Glutamatergic neuron (in vitro differentiated cells): ENCODE measurements around the gene CCDC61. TPM values are rescaled to one million over a fixed set of nuclear protein-coding genes. Genes with fewer than 3 reads are reported as not detected.

Source experiments
- DNase-seq: peaks from one replicate; pipeline ENCODE4 v3.0.0; 2022
- H3K27ac Mint-ChIP-seq: one replicate; pipeline ENCODE4 v1.8.0; 2020; ENCODE audit warnings: mild to moderate bottlenecking, mixed read lengths, inconsistent platforms; ENCODE audit not compliant: unreplicated experiment
- H3K27me3 Mint-ChIP-seq: one replicate; pipeline ENCODE4 v1.8.0; 2020; ENCODE audit warnings: mild to moderate bottlenecking, moderate library complexity, mixed read lengths, inconsistent platforms; ENCODE audit not compliant: unreplicated experiment
- H3K36me3 Mint-ChIP-seq: one replicate; pipeline ENCODE4 v1.8.0; 2020; ENCODE audit warnings: mild to moderate bottlenecking, mixed read lengths, inconsistent platforms; ENCODE audit not compliant: unreplicated experiment
- H3K4me1 Mint-ChIP-seq: one replicate; pipeline ENCODE4 v1.8.0; 2020; ENCODE audit warnings: mild to moderate bottlenecking, low read depth, mixed read lengths, inconsistent platforms; ENCODE audit not compliant: unreplicated experiment
- H3K4me3 Mint-ChIP-seq: one replicate; pipeline ENCODE4 v1.8.0; 2020; ENCODE audit warnings: mild to moderate bottlenecking, mixed read lengths, inconsistent platforms; ENCODE audit not compliant: unreplicated experiment
- H3K9me3 Mint-ChIP-seq: one replicate; pipeline ENCODE4 v1.8.0; 2020; ENCODE audit warnings: mild to moderate bottlenecking, moderate library complexity, mixed read lengths, inconsistent platforms; ENCODE audit not compliant: unreplicated experiment
- microRNA-seq: library from miRNA; unstranded; fragments of <30 nt; microRNA quantifications from one replicate; pipeline ENCODE4, GENCODE V29; 2020; ENCODE audit not compliant: unreplicated experiment
- total RNA-seq: library from RNA; stranded (reverse); fragmentation: NEBNext Ultra II Directional; extraction: Animal tissue kit (Norgen Biotek cat#: 25700); gene quantifications from one replicate; pipeline ENCODE4 v1.2.1, GENCODE V29; 2021; ENCODE audit not compliant: unreplicated experiment
- TF ChIP-seq, protein P1 (sequence below): fragments of 200-600 bp; sonication (generic); IDR thresholded peaks from one replicate; pipeline ENCODE4 v1.5.0; 2021; ENCODE audit not compliant: partially characterized antibody, unreplicated experiment

CCDC61 gene
- total RNA-seq, 1 donor from 2014 or later: 33.5 TPM

DNA sequence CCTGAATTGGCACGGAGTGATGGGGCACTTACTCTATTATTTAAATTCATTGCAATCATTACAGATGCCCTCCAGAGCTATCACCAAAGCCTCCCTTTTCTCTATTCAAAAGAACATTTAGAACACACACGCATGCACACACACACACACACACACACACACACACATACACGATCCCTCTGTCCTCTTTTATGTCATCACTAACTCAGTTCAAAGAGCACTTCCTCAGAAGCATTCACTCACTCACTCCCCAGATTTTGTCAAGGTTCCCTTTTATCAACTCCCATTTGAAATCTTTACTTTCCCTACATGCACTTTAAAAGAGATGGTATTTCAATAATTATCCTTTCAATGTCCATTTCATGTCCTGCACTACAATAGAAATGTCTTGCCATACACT, 67.9 kb downstream of the CCDC61 start:
- H3K27me3 Mint-ChIP-seq: peaks cover 3% of the 10 kb centered on the region
- H3K27ac Mint-ChIP-seq: no peak overlapping the region
- no peaks in the 10 kb centered on the region for H3K4me1 Mint-ChIP-seq
- no peak for DNase-seq
- no peak overlapping the region for H3K4me3 Mint-ChIP-seq
- peaks cover 9% of the 10 kb centered on the region for H3K36me3 Mint-ChIP-seq
- TF ChIP-seq, protein P1, sequence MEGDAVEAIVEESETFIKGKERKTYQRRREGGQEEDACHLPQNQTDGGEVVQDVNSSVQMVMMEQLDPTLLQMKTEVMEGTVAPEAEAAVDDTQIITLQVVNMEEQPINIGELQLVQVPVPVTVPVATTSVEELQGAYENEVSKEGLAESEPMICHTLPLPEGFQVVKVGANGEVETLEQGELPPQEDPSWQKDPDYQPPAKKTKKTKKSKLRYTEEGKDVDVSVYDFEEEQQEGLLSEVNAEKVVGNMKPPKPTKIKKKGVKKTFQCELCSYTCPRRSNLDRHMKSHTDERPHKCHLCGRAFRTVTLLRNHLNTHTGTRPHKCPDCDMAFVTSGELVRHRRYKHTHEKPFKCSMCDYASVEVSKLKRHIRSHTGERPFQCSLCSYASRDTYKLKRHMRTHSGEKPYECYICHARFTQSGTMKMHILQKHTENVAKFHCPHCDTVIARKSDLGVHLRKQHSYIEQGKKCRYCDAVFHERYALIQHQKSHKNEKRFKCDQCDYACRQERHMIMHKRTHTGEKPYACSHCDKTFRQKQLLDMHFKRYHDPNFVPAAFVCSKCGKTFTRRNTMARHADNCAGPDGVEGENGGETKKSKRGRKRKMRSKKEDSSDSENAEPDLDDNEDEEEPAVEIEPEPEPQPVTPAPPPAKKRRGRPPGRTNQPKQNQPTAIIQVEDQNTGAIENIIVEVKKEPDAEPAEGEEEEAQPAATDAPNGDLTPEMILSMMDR: no peak
- H3K9me3 Mint-ChIP-seq: peaks cover 16% of the 10 kb centered on the region

DNA sequence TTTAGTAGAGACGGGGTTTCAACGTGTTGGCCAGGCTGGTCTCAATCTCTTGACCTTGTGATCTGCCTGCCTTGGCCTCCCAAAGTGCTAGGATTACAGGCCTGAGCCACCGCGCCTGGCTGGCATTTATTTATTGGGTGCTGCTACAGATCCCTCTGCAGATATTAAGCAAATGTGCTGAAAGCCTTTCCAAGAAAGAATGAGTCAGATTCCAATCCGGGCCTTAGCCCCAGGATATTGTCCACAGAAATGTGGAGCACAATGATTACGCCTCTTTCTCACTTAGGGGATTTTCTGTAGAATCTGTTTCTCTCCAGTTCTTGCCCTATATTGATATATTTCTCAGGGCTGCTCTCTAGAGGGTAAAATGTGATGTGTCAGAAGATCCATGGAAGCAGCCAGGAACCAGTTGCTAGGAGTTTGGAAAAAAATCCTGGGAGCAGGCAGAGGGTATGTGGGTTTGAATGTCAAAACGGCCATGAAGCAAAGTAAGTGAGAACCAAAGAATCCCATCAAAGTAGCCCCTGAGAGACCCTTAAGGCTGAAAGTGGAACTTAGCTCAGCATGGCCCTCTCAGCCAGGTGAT, 70.3 kb downstream of the CCDC61 start:
- no peaks in the 10 kb centered on the region for H3K4me1 Mint-ChIP-seq
- peaks cover 13% of the 10 kb centered on the region for H3K9me3 Mint-ChIP-seq
- H3K4me3 Mint-ChIP-seq: no peak overlapping the region
- TF ChIP-seq, protein P1: no peak
- H3K27ac Mint-ChIP-seq: no peak overlapping the region
- H3K27me3 Mint-ChIP-seq: peaks cover 3% of the 10 kb centered on the region
- peaks cover 9% of the 10 kb centered on the region for H3K36me3 Mint-ChIP-seq
- no peak for DNase-seq

DNA sequence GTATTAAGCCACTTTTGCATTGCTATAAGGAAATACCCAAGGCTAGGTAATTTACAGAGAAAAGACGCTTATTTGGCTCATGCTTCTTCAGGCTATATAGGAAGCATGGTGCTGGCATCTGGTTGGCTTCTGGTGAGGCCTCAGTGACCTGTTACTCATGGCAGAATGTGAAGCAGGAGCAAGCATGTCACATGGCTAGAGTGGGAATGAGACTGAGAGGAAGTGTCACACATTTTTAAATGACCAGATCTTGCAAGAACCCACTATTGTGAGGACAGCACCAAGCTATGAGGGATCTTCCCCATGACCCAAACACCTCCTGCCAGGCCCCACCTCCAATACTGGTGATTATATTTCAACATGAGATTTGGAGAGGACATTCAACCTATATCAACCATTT, 71.2 kb downstream of the CCDC61 start:
- H3K4me3 Mint-ChIP-seq: no peak overlapping the region
- TF ChIP-seq, protein P1: no peak
- peaks cover 3% of the 10 kb centered on the region for H3K27me3 Mint-ChIP-seq

DNA sequence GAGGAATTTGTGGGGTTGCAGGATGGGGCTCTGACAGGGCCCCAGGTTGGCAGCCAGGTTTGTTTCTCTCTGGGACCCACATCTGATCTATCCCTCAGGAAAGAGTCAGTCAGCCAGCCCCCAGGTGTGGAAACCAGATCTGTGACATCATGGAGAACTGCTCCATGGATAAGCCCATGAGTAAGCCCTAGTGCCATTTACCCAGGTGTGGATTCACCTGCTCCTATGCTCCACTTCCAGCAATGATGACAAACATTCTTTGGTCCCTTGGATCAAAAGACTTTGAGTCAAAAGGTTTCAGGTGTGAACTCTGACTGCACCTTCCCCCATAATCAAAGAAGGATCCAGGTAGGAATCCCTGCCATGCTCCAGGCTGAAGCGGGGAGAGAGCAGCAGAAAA, 72.4 kb downstream of the CCDC61 start:
- Mint-ChIP-seq H3K9me3 (peaks cover 8% of the 10 kb centered on the region), H3K4me3 (no peak overlapping the region), H3K4me1 (no peaks in the 10 kb centered on the region), H3K27me3 (peaks cover 6% of the 10 kb centered on the region), H3K36me3 (peaks cover 14% of the 10 kb centered on the region), H3K27ac (no peak overlapping the region)
- TF ChIP-seq, protein P1: no peak
- no peak for DNase-seq

More for the DNA sequence above, 71.2 kb downstream of the CCDC61 start:
- H3K27ac Mint-ChIP-seq: no peak overlapping the region
- H3K4me1 Mint-ChIP-seq: no peaks in the 10 kb centered on the region
- peaks cover 14% of the 10 kb centered on the region for H3K36me3 Mint-ChIP-seq
- peaks cover 8% of the 10 kb centered on the region for H3K9me3 Mint-ChIP-seq
- DNase-seq: no peak

Small RNAs within 50 kb of the gene (microRNA-seq; reads per million reads assigned to microRNA genes)
- gene MIR769: 2,141 reads per million, percentile 93 among the genes with 10 or more reads in this experiment

Other genes with a start within 250 kb of the CCDC61 start
- gene SIX5, start 226.2 kb upstream of the CCDC61 start, total RNA-seq: 2.0 TPM
- gene DMPK, start 213.0 kb upstream of the CCDC61 start, total RNA-seq: 107 TPM
- gene DMWD, start 202.6 kb upstream of the CCDC61 start, total RNA-seq: 123 TPM
- 0.61 TPM for gene RSPH6A, start 180.2 kb upstream of the CCDC61 start, total RNA-seq
- gene SYMPK, start 132.3 kb upstream of the CCDC61 start, total RNA-seq: 78.1 TPM
- gene FOXA3, start 131.1 kb upstream of the CCDC61 start, total RNA-seq: 1.0 TPM
- gene IRF2BP1, start 109.3 kb upstream of the CCDC61 start, total RNA-seq: 19.2 TPM
- gene MYPOP, start 92.9 kb upstream of the CCDC61 start, total RNA-seq: 7.1 TPM
- gene NANOS2, start 80.7 kb upstream of the CCDC61 start, total RNA-seq: not detected
- gene NOVA2, start 21.6 kb upstream of the CCDC61 start, total RNA-seq: 163 TPM
- gene PGLYRP1, start 27.6 kb downstream of the CCDC61 start, total RNA-seq: not detected
- gene IGFL4, start 45.5 kb downstream of the CCDC61 start, total RNA-seq: 0.20 TPM
- gene IGFL3, start 129.2 kb downstream of the CCDC61 start, total RNA-seq: not detected
- not detected for gene IGFL2, start 152.8 kb downstream of the CCDC61 start, total RNA-seq
- not detected for gene IGFL1, start 234.3 kb downstream of the CCDC61 start, total RNA-seq